H1 (cell line): ENCODE measurements around the gene EIF4A3. TPM values are rescaled to one million over a fixed set of nuclear protein-coding genes. Genes with fewer than 3 reads are reported as not detected.

Source experiments
- CTCF ChIA-PET: fragments of 300-600 bp; sonication (Branson Sonifier 250); formaldehyde crosslinking; loops from one replicate; lab custom pipeline; 2021; ENCODE audit not compliant: partially characterized antibody; lab: Charles Lee
- POLR2A ChIA-PET: fragments of 300-600 bp; sonication (Branson Sonifier 250); formaldehyde crosslinking; loops from one replicate; lab custom pipeline; 2021; ENCODE audit warnings: inconsistent platforms; ENCODE audit not compliant: partially characterized antibody; lab: Charles Lee
- DNase-seq, 2 experiments: peaks; one replicate each; pipeline versions ENCODE4 v3.0.0 to v3.0.0-alpha.2; 2010 to 2022; ENCODE audit warnings: low spot score in 2 of 2, low read depth in 1 of 2, mixed read lengths in 1 of 2
- FAIRE-seq: peaks from 2 replicates; lab custom pipeline; 2011; peaks lifted over from hg19 to GRCh38; lab: Jason Lieb, UNC
- H2AFZ ChIP-seq: 2 replicates; pipeline ENCODE4 v1.8.1; 2012; ENCODE audit warnings: low read length, inconsistent platforms
- H2AK5ac ChIP-seq: 2 replicates; pipeline ENCODE4 v1.6.1; 2013; ENCODE audit warnings: low read depth, low read length
- H2BK120ac ChIP-seq: replicated peaks from 2 replicates; pipeline ENCODE3; 2013; ENCODE audit warnings: low read depth, low read length, inconsistent platforms
- H2BK12ac ChIP-seq: 2 replicates; pipeline ENCODE4 v1.6.1; 2013; ENCODE audit warnings: low read depth, low read length
- H2BK15ac ChIP-seq: 2 replicates; pipeline ENCODE4 v1.6.1; 2013; ENCODE audit warnings: low read length
- H2BK20ac ChIP-seq: 2 replicates; pipeline ENCODE4 v1.6.1; 2013; ENCODE audit warnings: low read length
- H2BK5ac ChIP-seq: 2 replicates; pipeline ENCODE4 v1.6.1; 2013; ENCODE audit warnings: low read depth, low read length
- H3K14ac ChIP-seq: 2 replicates; pipeline ENCODE4 v1.6.1; 2013; ENCODE audit warnings: inconsistent platforms; ENCODE audit not compliant: insufficient read length
- H3K18ac ChIP-seq: 2 replicates; pipeline ENCODE4 v1.6.1; 2013; ENCODE audit warnings: low read length; ENCODE audit errors: extremely low read depth
- H3K23ac ChIP-seq: 2 replicates; pipeline ENCODE4 v1.6.1; 2013; ENCODE audit warnings: inconsistent platforms; ENCODE audit not compliant: insufficient read length
- H3K23me2 ChIP-seq: 2 replicates; pipeline ENCODE4 v1.6.1; 2013; ENCODE audit warnings: low read depth, low read length
- H3K27ac ChIP-seq: 2 replicates; pipeline ENCODE4 v1.6.1; 2011; ENCODE audit warnings: low read depth, low read length, inconsistent platforms
- H3K27me3 ChIP-seq, 4 experiments: replicated peaks in 1 of 4; 1 replicate in 1 of 4; 2 replicates in 3 of 4; pipeline versions ENCODE4 v1.6.1 to v1.8.1; 2011 to 2013; ENCODE audit warnings: low read length in 3 of 4, mild to moderate bottlenecking in 3 of 4, inconsistent platforms in 2 of 4, mixed read lengths in 2 of 4, moderate library complexity in 1 of 4; ENCODE audit not compliant: control insufficient read depth in 3 of 4, insufficient read depth in 3 of 4; ENCODE audit errors: extremely low read depth in 1 of 4
- H3K36me3 ChIP-seq, 4 experiments: 2 replicates each; pipeline versions ENCODE4 v1.6.1 to v1.8.1; 2011 to 2013; ENCODE audit warnings: mild to moderate bottlenecking in 4 of 4, low read length in 3 of 4, moderate library complexity in 2 of 4, control low read depth in 1 of 4, inconsistent platforms in 1 of 4; ENCODE audit not compliant: insufficient read depth in 4 of 4, control insufficient read depth in 2 of 4
- H3K4ac ChIP-seq: replicated peaks from 2 replicates; pipeline ENCODE3; 2013; ENCODE audit warnings: low read length, low read depth, mixed read lengths, inconsistent platforms; ENCODE audit not compliant: insufficient read length
- H3K4me1 ChIP-seq, 4 experiments: replicated peaks in 1 of 4; 1 replicate in 1 of 4; 2 replicates in 3 of 4; pipeline versions ENCODE4 v1.6.1 to v1.8.1; 2011 to 2013; ENCODE audit warnings: low read length in 3 of 4, inconsistent platforms in 2 of 4, mixed read lengths in 1 of 4; ENCODE audit not compliant: insufficient read depth in 4 of 4, control insufficient read depth in 3 of 4
- H3K4me2 ChIP-seq, 2 experiments: 2 replicates each; pipeline versions ENCODE4 v1.6.1 to v1.8.1; 2011 to 2013; ENCODE audit warnings: low read depth in 2 of 2, low read length in 2 of 2, control low read depth in 1 of 2, inconsistent platforms in 1 of 2, mild to moderate bottlenecking in 1 of 2; ENCODE audit not compliant: insufficient read depth in 1 of 2
- H3K4me3 ChIP-seq, 4 experiments: fragments of 200-600, 300-600 bp in 1 of 4; sonication (generic), shearing (Covaris generic), sonication (Bioruptor Twin) in 1 of 4; 2 replicates each; pipeline versions ENCODE4 v1.5.1 to v1.8.1; 2011 to 2016; ENCODE audit warnings: low read length in 4 of 4, low read depth in 3 of 4, control low read depth in 2 of 4, inconsistent platforms in 2 of 4, mild to moderate bottlenecking in 2 of 4, mixed read lengths in 1 of 4, moderate library complexity in 1 of 4; ENCODE audit not compliant: insufficient read depth in 2 of 4; ENCODE audit errors: extremely low read depth in 1 of 4
- H3K56ac ChIP-seq: replicated peaks from 2 replicates; pipeline ENCODE3; 2013; ENCODE audit warnings: low read depth, mild to moderate bottlenecking, mixed read lengths, low read length, inconsistent platforms; ENCODE audit not compliant: insufficient read length
- H3K79me1 ChIP-seq: 2 replicates; pipeline ENCODE4 v1.6.1; 2013; ENCODE audit warnings: low read depth, low read length, control low read depth
- H3K79me2 ChIP-seq, 2 experiments: 2 replicates each; pipeline versions ENCODE4 v1.6.1 to v1.8.1; 2012 to 2013; ENCODE audit warnings: low read length in 2 of 2, mild to moderate bottlenecking in 2 of 2, inconsistent platforms in 1 of 2; ENCODE audit not compliant: insufficient read depth in 2 of 2, control insufficient read depth in 1 of 2
- H3K9ac ChIP-seq, 4 experiments: replicated peaks in 1 of 4; 1 replicate in 1 of 4; 2 replicates in 3 of 4; pipeline versions ENCODE4 v1.6.1 to v1.8.1; 2011 to 2013; ENCODE audit warnings: low read depth in 3 of 4, low read length in 3 of 4, control low read depth in 2 of 4, mild to moderate bottlenecking in 2 of 4, moderate library complexity in 2 of 4, inconsistent platforms in 1 of 4; ENCODE audit errors: extremely low read depth in 1 of 4
- H3K9me3 ChIP-seq, 2 experiments: 2 replicates each; pipeline versions ENCODE4 v1.6.1 to v1.8.1; 2012 to 2013; ENCODE audit warnings: mild to moderate bottlenecking in 2 of 2, moderate library complexity in 2 of 2, control low read depth in 1 of 2, inconsistent platforms in 1 of 2, low read depth in 1 of 2, low read length in 1 of 2, mixed read lengths in 1 of 2; ENCODE audit not compliant: insufficient read depth in 2 of 2
- H4K20me1 ChIP-seq, 2 experiments: replicated peaks in 1 of 2; 2 replicates each; pipeline versions ENCODE3 to v1.8.1; 2011 to 2013; ENCODE audit warnings: inconsistent platforms in 2 of 2, low read length in 2 of 2, mild to moderate bottlenecking in 1 of 2; ENCODE audit not compliant: insufficient read depth in 2 of 2, control insufficient read depth in 1 of 2
- H4K5ac ChIP-seq: 2 replicates; pipeline ENCODE4 v1.6.1; 2013; ENCODE audit warnings: low read length, low read depth, mixed read lengths, inconsistent platforms; ENCODE audit not compliant: insufficient read length
- H4K8ac ChIP-seq: 2 replicates; pipeline ENCODE4 v1.8.0; 2013; ENCODE audit warnings: mild to moderate bottlenecking, moderate library complexity, low read length, inconsistent platforms; ENCODE audit not compliant: insufficient read depth; ENCODE audit errors: extremely low read depth
- H4K91ac ChIP-seq: replicated peaks from 2 replicates; pipeline ENCODE3; 2013; ENCODE audit warnings: low read length, mixed read lengths, inconsistent platforms; ENCODE audit not compliant: insufficient read length
- CBX8 ChIP-seq: fragments of 300-800, 300-1000 bp; sonication (generic); IDR thresholded peaks from 2 replicates; pipeline ENCODE4 v1.7.1; 2016; ENCODE audit warnings: low read depth, low read length, borderline replicate concordance
- USF2 ChIP-seq: IDR thresholded peaks from 2 replicates; pipeline ENCODE4 v1.6.1; 2011; ENCODE audit warnings: low read length, improper control_type of control experiment
- YY1 ChIP-seq: IDR thresholded peaks from 2 replicates; pipeline ENCODE4 v1.6.1; 2011; ENCODE audit warnings: low read depth, mild to moderate bottlenecking, low read length
- WGBS, 2 experiments: shearing (Covaris generic) in 1 of 2; methylation state at CpG; one replicate each; pipeline versions ENCODE4 v1.1.6 to v1.1.7; 2013 to 2015; ENCODE audit warnings: low lambda C conversion rate in 2 of 2, mixed read lengths in 2 of 2, inconsistent platforms in 1 of 2, low coverage in 1 of 2, missing lambda C conversion rate in 1 of 2; ENCODE audit not compliant: insufficient replicate concordance in 2 of 2, insufficient coverage in 1 of 2, insufficient read length in 1 of 2; ENCODE audit errors: extremely low coverage in 1 of 2, missing lambda C conversion rate in 1 of 2; 5-methylcytosine and 5-hydroxymethylcytosine counted together
- polyA plus RNA-seq, 7 experiments: library from polyadenylated mRNA; depleted of rRNA in 3 of 7; stranded (reverse) in 5 of 7; unstranded in 2 of 7; fragments of >200 nt in 5 of 7; fragments of 200-250 nt in 2 of 7; gene quantifications; 1 replicate in 5 of 7; 2 replicates in 1 of 7; 4 replicates in 1 of 7; pipeline versions ENCODE4 v1.2.1 to v1.2.3, GENCODE V29; 2011 to 2013; ENCODE audit warnings: missing spikeins in 2 of 7, mixed read lengths in 2 of 7
- total RNA-seq: library from RNA; stranded (reverse); fragmentation: NEBNext Ultra II Directional; extraction: Animal tissue kit (Norgen Biotek cat#: 25700); gene quantifications from 2 replicates; pipeline ENCODE4 v1.2.1, GENCODE V29; 2021

Gene EIF4A3
- total and polyA plus RNA-seq, 2 of the 8 experiments (the other 6 are each of a cell fraction or from before 2014, with no cell fraction given), result 142 to 146 TPM

- ChIA-PET POLR2A (interaction anchor here (0.8 to 2.0 kb wide), 5 partner anchors 10 to 108 kb away, joined by 3 to 9 read pairs (median 6); no protein-coding TSS in a partner anchor), CTCF (interaction anchor here (1.0 to 8.0 kb wide), 15 partner anchors 9 to 173 kb away, joined by 3 to 90 read pairs (median 4); no protein-coding TSS in a partner anchor)
- H3K27ac ChIP-seq, result no peak overlapping the region
- no peak overlapping the region for H3K56ac ChIP-seq
- H4K20me1 ChIP-seq, result peaks cover 0 to 1% of the 10 kb centered on the region in 2 experiments
- TF ChIP-seq USF2 (no peak), CBX8 (no peak), YY1 (no peak)
- H2BK15ac ChIP-seq, result no peak overlapping the region
- no peak overlapping the region for H3K9ac ChIP-seq
- no peak overlapping the region for H2BK20ac ChIP-seq
- no peak overlapping the region for H2AK5ac ChIP-seq
- H4K8ac ChIP-seq, result no peak overlapping the region
- no peaks in the 10 kb centered on the region for H3K9me3 ChIP-seq
- WGBS, 2 experiments, result 95% methylated on average over 10 of the region's 10 CpGs; no CpG with 5 or more reads in 1 of the 2 experiments
- no peaks in the 10 kb centered on the region for H3K79me1 ChIP-seq
- FAIRE-seq (no peak), DNase-seq (no peak)
- H3K27me3 ChIP-seq, result no peaks in the 10 kb centered on the region; a peak in 1 of 7 replicates
- no peak overlapping the region for H3K18ac ChIP-seq
- no peak overlapping the region for H3K4me3 ChIP-seq
- no peaks in the 10 kb centered on the region for H3K23me2 ChIP-seq
- H3K4me2 ChIP-seq, result no peak overlapping the region
- H2BK5ac ChIP-seq, result no peak overlapping the region
- H3K4me1 ChIP-seq, result no peaks in the 10 kb centered on the region
- no peaks in the 10 kb centered on the region for H3K36me3 ChIP-seq
- H2AFZ ChIP-seq, result no peak overlapping the region
- no peak overlapping the region for H4K5ac ChIP-seq
- no peak overlapping the region for H2BK120ac ChIP-seq
- H3K79me2 ChIP-seq, result no peaks in the 10 kb centered on the region
- H3K23ac ChIP-seq, result no peak overlapping the region
- no peak overlapping the region for H2BK12ac ChIP-seq
- no peak overlapping the region for H3K4ac ChIP-seq
- H4K91ac ChIP-seq, result no peak overlapping the region
- H3K14ac ChIP-seq, result no peak overlapping the region
Measured at GRCh38 chr17:80190716-80191115, 43.8 kb upstream of the EIF4A3 start.
